Keratinocyte (primary cell): ENCODE results near the gene HGS.

ENCODE experiments used
- CTCF ChIP-seq, 3 experiments: IDR thresholded peaks in 1 of 3; conservative IDR thresholded peaks in 1 of 3; optimal IDR thresholded peaks in 1 of 3; 2 replicates in 2 of 3; 3 replicates in 1 of 3; pipeline versions ENCODE3 to v1.5.1; 2011; ENCODE audit warnings: low read length in 3 of 3, mild to moderate bottlenecking in 3 of 3, moderate library complexity in 2 of 3, control low read depth in 1 of 3, inconsistent platforms in 1 of 3; ENCODE audit not compliant: insufficient read depth in 2 of 3; ENCODE audit errors: extremely low read depth in 1 of 3
- EZH2 ChIP-seq: IDR thresholded peaks from one replicate; pipeline ENCODE4 v1.6.1; 2012; ENCODE audit warnings: inconsistent platforms, mild to moderate bottlenecking, low read length, moderate library complexity

DNA sequence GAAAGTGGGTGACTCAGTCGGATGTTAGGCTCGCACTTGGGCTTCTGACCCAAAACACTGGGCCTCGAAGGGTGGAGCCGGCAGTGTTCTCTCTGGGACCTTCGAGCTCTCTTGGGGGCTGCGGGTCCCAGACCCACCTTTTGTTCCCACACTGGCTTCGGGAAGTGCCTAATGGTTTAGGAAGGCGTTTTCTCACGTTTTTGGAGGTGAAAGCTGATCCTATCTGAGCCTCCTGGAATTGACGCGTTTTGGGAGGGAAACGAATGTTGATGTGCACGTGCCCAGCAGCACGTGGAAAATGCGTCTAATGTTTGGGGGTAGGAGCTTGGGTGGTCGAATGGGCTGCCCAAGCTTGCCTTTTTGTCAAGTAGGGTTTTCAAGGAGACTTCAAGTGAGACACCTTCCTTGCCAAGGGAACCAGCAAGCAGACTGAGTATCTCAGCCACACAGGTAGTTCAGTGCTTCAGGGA, 666 bp downstream of the HGS start:
- no peak for TF ChIP-seq CTCF (optimal IDR thresholded peaks at IDR 0.05 in 1 of 3, IDR thresholded peaks at IDR 0.05 in 1 of 3, conservative IDR thresholded peaks at IDR 0.05 in 1 of 3; ENCODE audit: extremely low read depth in 1 of 3, insufficient read depth in 2 of 3, low read length in 3 of 3)
- no peak for TF ChIP-seq EZH2
